Motor neuron (in vitro differentiated cells): ENCODE data around the gene SNCG. TPM values are rescaled to one million over a fixed set of nuclear protein-coding genes. Genes with fewer than 3 reads are reported as not detected.
A peak's percentile ranks its signal among the peaks of the same experiment; 100 is the strongest.
"Not testable (repeated sequence)": the region's sequence is repeated elsewhere in the genome, so short reads cannot be mapped to it uniquely, and the experiment has no call there.

Source experiments
- ATAC-seq, 8 experiments: fragments of 200-7000 bp; cut with Tn5 transposase; replicated peaks in 6 of 8; 2 replicates each; pipeline ENCODE4 v1.8.0; 2021; ENCODE audit warnings: mild to moderate bottlenecking in 8 of 8, moderate library complexity in 8 of 8
- H3K27ac ChIP-seq, 2 donors: fragments of 250-450 bp; sonication (Bioruptor Pico); 2 replicates each; pipeline ENCODE4 v1.9.0; 2021; ENCODE audit warnings: antibody characterized with exemption in 2 of 2, mild to moderate bottlenecking in 2 of 2, moderate library complexity in 1 of 2
- H3K4me1 ChIP-seq, 2 donors: fragments of 250-450 bp; sonication (Bioruptor Pico); replicated peaks in 1 of 2; 2 replicates each; pipeline ENCODE4 v1.6.1; 2021; ENCODE audit warnings: antibody characterized with exemption in 2 of 2, mild to moderate bottlenecking in 2 of 2, moderate library complexity in 1 of 2
- H3K4me3 ChIP-seq, 5 donors: fragments of 250-450 bp; sonication (Bioruptor Pico); 2 replicates each; pipeline ENCODE4 v1.9.0; 2021; ENCODE audit warnings: antibody characterized with exemption in 5 of 5, mild to moderate bottlenecking in 5 of 5, moderate library complexity in 4 of 5
- WGBS, 10 experiments: fragments of 450-650 bp; shearing (Covaris generic); methylation state at CpG; one replicate each; pipeline ENCODE4 v1.0.0; 2022; 5-methylcytosine and 5-hydroxymethylcytosine counted together
- in situ Hi-C, 9 experiments: fragments of 400-800 bp; cut with MboI; loops; one replicate each; pipeline ENCODE4 v1.15.0; 2021; ENCODE audit warnings: low sequenced_read_pairs in 9 of 9, low pct_unique_long_range_greater_than_20kb in 2 of 9; ENCODE audit not compliant: unreplicated experiment in 9 of 9
- total RNA-seq, 8 experiments: library from RNA; unstranded; fragments of 300-600 nt; gene quantifications; 2 replicates each; pipeline versions ENCODE4 v1.2.3 to v1.2.4, GENCODE V29; 2022

Gene SNCG
- total RNA-seq, 8 experiments from 2014 or later: 86.6 to 946 (median 637) TPM

DNA sequence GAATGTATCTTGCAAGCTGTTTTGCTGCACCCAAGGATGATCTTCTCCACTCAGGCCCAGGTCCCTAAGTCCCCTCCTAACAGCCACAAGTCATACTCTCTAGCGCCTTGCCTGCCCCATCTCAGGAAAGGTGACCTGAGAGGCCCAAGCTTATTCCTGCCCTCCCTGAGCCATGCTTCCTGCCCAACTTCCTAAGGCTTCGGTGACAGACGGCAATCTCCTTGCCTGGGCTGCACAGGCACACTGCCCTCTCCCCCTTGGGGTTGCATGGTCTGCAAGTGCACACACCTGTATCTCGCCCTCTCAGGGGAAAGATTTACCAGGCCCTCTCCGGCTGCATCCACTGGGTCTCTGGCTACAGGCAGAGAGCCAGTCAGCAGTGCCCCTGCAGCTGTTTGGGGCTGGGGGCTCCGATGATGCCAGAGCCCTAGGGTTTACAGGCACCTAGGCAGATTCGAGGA lies 9.1 kb downstream of the SNCG start:
- ATAC-seq: no peak
- in situ Hi-C loops: no loop called here
- Histone ChIP-seq H3K4me3 (no peak overlapping the region), H3K27ac (no peak overlapping the region), H3K4me1 (peaks cover 25 to 41% of the 10 kb centered on the region in 2 donors)
- WGBS, 10 experiments: 34 to 94% (median 80%) methylated on average over 1 to 5 of the region's 7 CpGs; no CpG with 5 or more reads in 6 of the 10 experiments

DNA sequence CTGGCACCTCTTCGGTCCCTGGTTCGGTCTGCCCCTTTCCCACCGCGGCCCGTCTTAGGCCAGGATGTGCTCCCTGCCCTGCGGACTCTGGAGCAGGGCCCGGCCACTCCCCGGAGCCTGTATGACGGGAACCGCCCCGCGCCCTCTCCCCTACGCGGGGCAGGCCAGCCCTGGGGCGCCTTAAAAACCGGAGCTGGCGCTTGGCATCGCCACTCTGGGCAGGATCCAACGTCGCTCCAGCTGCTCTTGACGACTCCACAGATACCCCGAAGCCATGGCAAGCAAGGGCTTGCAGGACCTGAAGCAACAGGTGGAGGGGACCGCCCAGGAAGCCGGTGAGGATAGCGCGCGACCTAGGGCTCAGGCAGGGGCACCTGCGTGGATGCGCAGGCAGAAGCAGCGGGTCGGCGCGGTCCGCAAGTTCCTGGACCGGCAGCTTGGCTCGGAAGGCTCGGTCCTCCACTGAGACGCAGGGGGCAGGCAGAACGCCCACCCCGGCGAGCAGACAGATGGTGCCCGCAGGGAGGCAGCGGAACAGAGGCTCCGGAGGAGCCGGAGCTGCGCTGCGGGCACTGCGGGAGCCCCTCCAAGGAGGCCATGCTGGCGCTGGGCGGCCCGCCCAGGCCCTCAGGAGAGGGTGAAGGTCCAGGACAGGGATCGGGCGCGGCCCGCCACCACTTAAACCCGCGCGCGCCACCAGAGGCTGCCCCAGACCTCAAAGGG lies 10.0 kb downstream of the SNCG start, which contains the start of gene ADIRF:
Gene ADIRF (plus strand): TSS at position 212 of the 723 bp plus-strand sequence. CDS start 63 bp downstream, at position 275.
- peaks cover 25 to 50% of the 10 kb centered on the region in 2 donors for H3K4me1 ChIP-seq
- no peak within 1 kb of the TSS for H3K27ac ChIP-seq
- no peak within 1 kb of the TSS for H3K4me3 ChIP-seq
- ATAC-seq: peak in 3 of 8 experiments; percentile 2 to 7 (median 3)
- WGBS, 10 experiments: 4 to 100% (median 80%) methylated on average over 1 to 14 of the region's 59 CpGs; no CpG with 5 or more reads in 5 of the 10 experiments
- in situ Hi-C loops: no loop called here

DNA sequence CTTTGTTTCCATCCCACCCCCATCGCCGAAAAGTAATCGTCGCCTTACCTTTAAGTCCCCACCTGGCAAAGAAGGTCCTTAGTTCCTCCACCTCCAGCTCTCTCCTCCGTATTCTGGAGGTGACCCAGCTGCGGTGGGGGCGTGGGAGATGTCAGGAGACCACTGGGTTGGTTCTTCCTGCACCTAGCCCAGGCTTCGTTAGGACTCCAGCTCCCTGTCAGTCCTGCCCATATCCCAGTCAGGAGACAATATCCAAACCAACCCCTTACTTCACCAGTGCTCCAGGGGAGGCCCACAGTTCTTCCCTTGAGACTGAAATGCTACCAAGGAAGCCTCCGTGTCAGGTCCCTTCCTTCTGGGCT lies 10.6 kb downstream of the SNCG start:
- 0 to 100% (median 84%) methylated on average over 1 to 7 of the region's 9 CpGs; no CpG with 5 or more reads in 4 of the 10 experiments for WGBS, 10 experiments
- Histone ChIP-seq H3K4me1 (peaks cover 25 to 50% of the 10 kb centered on the region in 2 donors), H3K4me3 (no peak overlapping the region), H3K27ac (no peak overlapping the region)
- in situ Hi-C loops: no loop called here
- ATAC-seq: no peak

DNA sequence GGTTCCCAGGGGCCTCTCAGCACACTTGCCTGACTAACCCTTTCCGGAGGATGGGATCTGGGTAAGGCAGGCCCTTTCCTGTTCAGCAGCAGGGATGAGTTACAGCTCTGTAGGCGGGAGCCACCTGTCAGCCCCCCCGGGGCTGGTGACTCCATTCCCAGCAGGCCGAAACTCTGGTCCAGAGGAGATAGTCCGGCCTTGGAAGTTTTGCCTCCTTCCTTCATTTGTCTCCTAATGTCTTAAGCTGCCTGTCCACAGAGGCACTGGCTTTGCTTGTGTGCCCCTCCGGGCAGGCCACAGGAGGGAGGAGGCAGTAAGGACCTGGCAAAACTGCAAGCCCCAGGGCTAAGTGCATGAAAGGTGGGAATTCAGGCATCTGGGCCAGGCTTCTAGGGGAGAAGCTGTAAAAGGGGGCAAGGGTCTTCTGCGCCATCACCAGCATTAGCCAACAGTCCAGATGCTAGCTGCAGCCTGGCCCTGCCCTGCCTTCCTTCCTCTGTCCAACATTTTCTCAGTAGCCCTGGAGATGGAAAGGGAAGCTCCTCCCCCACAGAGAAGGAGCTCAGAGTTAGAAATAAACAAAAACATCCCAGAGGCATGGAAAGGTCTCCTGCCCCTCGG lies 11.1 kb downstream of the SNCG start:
- ATAC-seq: peak in 5 of 8 experiments; percentile 1 to 44 (median 10)
- Histone ChIP-seq H3K27ac (peak overlapping the region in 1 of 2 donors; percentile 32), H3K4me1 (peaks cover 25 to 50% of the 10 kb centered on the region in 2 donors), H3K4me3 (no peak overlapping the region)
- 50 to 60% (median 60%) methylated on average over 1 to 3 of the region's 8 CpGs; no CpG with 5 or more reads in 7 of the 10 experiments for WGBS, 10 experiments
- in situ Hi-C loops: no loop called here

DNA sequence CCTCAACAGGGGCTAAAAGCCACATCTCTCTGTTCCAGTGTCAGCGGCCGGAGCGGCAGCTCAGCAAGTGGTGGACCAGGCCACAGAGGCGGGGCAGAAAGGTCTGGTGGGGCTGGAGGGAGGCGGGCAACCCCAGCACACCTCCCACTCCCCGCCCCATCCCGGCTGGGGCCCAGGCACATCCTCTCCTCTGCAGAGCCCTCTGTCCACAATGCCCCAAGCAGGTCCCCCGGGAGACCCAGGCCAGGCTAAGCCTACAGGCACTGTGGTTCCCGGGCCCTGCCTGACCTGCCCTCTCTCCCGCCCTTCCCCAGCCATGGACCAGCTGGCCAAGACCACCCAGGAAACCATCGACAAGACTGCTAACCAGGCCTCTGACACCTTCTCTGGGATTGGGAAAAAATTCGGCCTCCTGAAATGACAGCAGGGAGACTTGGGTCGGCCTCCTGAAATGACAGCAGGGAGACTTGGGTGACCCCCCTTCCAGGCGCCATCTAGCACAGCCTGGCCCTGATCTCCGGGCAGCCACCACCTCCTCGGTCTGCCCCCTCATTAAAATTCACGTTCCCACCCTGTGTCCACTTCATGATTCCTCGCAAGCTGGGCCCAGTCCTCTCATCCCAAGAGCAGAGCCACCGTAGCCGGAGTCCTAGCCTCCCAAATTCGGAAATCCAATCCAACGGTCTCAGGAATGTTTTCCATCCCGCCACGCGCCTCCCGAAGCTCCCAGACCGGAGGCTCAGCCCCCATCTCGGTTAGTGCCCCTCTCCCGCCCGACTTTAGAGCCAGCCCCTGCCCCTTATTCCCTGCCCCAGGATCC lies 12.0 kb downstream of the SNCG start:
- in situ Hi-C loops: no loop called here
- 31 to 50% (median 36%) methylated on average over 4 to 5 of the region's 30 CpGs; no CpG with 5 or more reads in 7 of the 10 experiments for WGBS, 10 experiments
- H3K27ac ChIP-seq: peak overlapping the region in 1 of 2 donors; percentile 32

DNA sequence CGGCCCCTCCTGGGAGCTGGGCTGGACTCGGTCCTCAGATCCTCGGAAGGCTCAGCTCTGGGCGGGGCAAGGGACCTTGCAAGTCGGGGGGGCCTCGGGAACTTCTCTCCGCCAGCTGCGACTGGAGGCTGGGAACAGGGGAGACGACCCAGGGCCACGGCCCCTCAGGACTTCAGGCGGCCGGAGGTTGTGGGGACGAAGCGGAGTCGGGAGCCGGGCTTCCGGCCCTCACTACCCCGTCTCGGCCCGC lies 12.5 kb downstream of the SNCG start:
- Histone ChIP-seq H3K27ac (peak overlapping the region in 1 of 2 donors; percentile 32), H3K4me3 (peak overlapping the region in 2 of 5 donors; percentile 1 to 26), H3K4me1 (peaks cover 21 to 46% of the 10 kb centered on the region in 2 donors)
- ATAC-seq: peak in 5 of 8 experiments; percentile 1 to 20 (median 13)
- WGBS, 10 experiments: 5% methylated on average over 4 of the region's 20 CpGs; no CpG with 5 or more reads in 9 of the 10 experiments
- in situ Hi-C loops: no loop called here

More for the DNA sequence above, 12.0 kb downstream of the SNCG start:
- H3K4me3 ChIP-seq: peak overlapping the region in 2 of 5 donors; percentile 1 to 26
- peak in 7 of 8 experiments; percentile 4 to 45 (median 18) for ATAC-seq
- peaks cover 25 to 50% of the 10 kb centered on the region in 2 donors for H3K4me1 ChIP-seq

DNA sequence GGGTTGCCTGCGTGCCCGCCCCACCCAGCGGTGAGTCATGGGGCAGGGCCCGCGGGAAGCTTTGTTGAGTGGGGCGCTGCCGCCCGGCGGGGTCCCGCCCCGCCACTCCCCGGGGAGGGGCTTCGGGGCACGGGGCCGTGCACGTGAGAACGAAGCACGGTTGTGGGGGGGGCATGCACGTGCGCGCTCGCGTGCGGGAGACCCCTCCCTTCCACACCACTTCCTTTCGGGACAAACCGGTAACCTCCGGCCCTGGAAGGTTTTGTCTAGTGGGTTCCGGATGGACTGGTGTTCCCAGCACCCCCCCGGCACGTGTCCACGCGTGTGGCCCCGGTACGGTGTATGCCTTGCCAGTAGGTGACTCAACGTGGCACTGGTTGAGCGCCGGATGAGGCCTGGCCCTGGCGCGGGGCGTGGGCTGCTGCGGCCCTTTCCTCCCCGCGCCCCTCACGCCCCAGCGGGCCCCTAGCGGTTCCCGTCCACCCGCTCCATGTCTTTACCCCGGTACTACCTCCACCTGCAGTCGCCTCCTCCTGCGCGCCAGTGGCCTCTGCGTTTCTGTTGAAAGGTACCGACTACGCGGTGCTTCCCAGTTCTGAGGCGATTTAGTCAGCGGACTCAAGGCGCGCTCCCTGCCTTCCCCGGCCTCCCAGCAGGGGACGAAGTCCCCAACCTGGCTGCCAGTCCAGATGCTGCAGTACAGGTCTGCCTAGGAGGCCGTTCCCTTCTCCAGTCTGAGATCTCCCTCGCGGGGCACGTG lies 13.0 kb downstream of the SNCG start:
- WGBS, 10 experiments: 67 to 87% methylated on average over 1 to 3 of the region's 66 CpGs; no CpG with 5 or more reads in 8 of the 10 experiments
- Histone ChIP-seq H3K4me1 (peaks cover 16 to 41% of the 10 kb centered on the region in 2 donors), H3K27ac (no peak overlapping the region), H3K4me3 (peak overlapping the region in 1 of 5 donors; percentile 26)
- in situ Hi-C loops: no loop called here
- ATAC-seq: peak in 7 of 8 experiments; percentile 9 to 82 (median 52)

DNA sequence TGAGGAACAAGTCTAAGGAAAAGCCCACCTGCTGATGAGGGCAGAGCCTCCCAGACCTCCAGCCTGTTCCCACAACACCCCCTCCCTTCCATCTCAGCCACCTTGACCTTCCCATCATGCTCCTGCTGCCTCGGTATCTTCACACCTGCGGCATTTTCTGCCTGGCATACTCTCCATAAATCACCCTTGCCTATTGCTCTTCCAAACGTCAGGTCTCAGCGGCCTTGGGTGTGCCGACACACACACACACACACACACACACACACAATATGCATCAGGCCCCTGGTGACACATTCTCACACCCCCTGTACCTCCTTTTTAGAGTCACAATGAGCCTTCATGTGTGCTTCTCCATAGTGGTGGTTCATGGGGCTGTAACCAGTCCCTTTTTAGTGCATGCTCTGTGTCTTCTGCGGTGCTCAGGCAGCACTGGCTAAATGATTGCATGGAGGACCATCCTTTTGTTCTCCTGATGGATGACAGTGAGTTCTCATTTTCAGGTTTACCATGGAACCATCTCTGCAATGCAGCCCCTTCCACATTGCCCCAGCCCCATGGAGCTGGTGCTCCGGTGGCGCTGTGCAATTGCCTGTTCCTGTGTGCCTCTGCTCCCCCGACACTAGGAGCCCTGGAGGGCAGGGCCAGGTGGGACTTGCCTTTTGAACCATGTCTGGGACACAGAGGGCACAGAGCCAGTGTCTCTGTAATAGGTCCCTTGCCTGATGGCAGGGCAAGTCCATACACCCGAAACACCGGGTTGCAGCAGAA lies 14.4 kb downstream of the SNCG start:
- peaks cover 10 to 33% of the 10 kb centered on the region in 2 donors for H3K4me1 ChIP-seq
- WGBS, 10 experiments: 87 to 100% (median 100%) methylated on average over 1 to 7 of the region's 11 CpGs; no CpG with 5 or more reads in 3 of the 10 experiments
- in situ Hi-C loops: no loop called here
- H3K4me3 ChIP-seq: no peak overlapping the region
- H3K27ac ChIP-seq: no peak overlapping the region
- peak in 1 of 8 experiments; percentile 42 for ATAC-seq

DNA sequence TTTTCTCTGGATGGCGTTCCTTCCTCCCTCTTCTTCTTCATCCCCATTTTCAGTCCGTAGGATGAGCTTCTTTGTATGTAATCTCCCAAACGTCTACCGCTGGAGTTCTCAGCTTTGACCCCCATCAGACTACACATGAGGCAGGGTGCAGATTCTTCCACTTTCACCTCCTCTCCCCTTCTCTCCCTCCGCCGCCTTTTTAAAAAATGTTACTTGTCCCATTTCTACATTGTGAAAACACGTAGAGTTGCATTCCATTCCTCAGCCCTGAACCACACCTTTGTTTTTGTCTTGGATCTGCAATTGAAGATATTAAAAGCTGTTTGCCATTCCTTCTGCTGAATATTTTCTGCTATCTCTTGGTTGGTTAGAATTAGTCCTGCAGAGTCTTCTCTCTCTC lies 16.1 kb downstream of the SNCG start:
- Histone ChIP-seq H3K4me1 (peaks cover 10 to 28% of the 10 kb centered on the region in 2 donors), H3K27ac (no peak overlapping the region), H3K4me3 (no peak overlapping the region)
- in situ Hi-C loops: no loop called here
- WGBS, 10 experiments: 46 to 96% (median 89%) methylated on average over 1 to 7 of the region's 7 CpGs; no CpG with 5 or more reads in 1 of the 10 experiments
- no peak for ATAC-seq

DNA sequence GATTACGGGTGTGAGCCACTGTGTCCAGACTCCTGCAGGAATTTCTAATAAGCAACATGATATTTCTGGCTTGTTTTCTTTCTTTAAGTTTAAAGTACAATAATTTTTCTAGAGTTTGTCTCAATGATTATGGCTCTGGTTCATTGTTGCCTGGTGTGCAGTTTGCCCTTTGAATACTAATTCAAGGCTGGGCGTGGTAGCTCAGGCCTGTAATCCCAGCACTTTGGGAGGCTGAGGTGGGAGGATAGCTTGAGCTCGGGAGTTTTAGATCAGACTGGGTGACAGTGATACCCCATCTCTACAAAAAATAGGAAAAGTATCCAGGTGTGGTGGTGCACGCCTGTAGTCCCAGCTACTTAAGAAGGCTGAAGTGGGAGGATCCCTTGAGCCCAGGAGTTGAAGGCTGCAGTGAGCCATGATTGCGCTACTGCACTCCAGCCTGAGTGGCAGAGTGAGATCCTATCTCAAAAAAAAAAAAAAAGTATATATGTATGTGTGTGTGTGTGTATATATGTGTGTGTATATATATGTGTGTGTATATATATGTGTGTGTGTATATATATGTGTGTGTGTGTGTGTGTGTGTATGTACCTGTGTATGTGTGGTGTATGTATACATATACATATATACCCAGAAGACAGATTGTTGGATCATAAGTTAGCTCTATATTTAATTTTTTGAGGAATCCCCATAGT lies 18.1 kb downstream of the SNCG start:
- H3K4me1 ChIP-seq: peaks cover 0 to 9% of the 10 kb centered on the region in 2 donors
- 79 to 100% (median 100%) methylated on average over 1 to 2 of the region's 5 CpGs; no CpG with 5 or more reads in 4 of the 10 experiments for WGBS, 10 experiments
- no peak overlapping the region for H3K27ac ChIP-seq
- in situ Hi-C loops: no loop called here
- no peak overlapping the region for H3K4me3 ChIP-seq
- no peak for ATAC-seq

DNA sequence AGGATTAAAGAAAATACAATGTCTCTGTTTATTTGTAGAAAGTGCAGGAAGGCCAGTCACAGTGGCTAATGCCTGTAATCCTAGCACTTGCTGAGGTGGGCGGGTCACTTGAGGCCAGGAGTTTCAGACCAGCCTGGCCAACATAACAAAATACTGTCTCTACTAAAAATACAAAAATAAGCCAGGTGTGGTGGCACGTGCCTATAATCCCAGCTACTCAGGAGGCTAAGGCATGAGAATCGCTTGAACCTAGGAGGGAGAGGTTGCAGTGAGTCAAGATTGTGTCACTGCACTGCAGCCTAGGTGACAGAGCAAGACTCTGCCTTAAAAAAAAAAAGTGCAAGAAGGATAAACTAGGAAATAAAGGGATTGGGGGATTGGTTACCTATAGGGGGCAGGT lies 20.1 kb downstream of the SNCG start:
- in situ Hi-C loops, H3K4me3 ChIP-seq, H3K4me1 ChIP-seq, H3K27ac ChIP-seq, ATAC-seq: not testable (repeated sequence)
- WGBS, 10 experiments: 55 to 100% (median 76%) methylated on average over 1 to 3 of the region's 3 CpGs; no CpG with 5 or more reads in 2 of the 10 experiments
